Hindlimb muscle (tissue), 1 donor: ENCODE measurements around the gene WDR20. TPM values are rescaled to one million over a fixed set of nuclear protein-coding genes. Genes with fewer than 3 reads are reported as not detected.

Experiments used
- DNase-seq: peaks from one replicate; pipeline ENCODE4 v3.0.0-alpha.2; 2013
- polyA plus RNA-seq: library from polyadenylated mRNA; unstranded; fragments of 120-200 nt; gene quantifications from one replicate; pipeline ENCODE4 v1.2.1, GENCODE V29; 2013; ENCODE audit not compliant: insufficient read length

The WDR20 gene
- polyA plus RNA-seq, 1 donor, result 26.3 TPM

GRCh38 chr14:102201353-102201738, 61.6 kb downstream of the WDR20 start:
- DNase-seq, result no peak

GRCh38 chr14:102201776-102202175, 62.1 kb downstream of the WDR20 start:
- DNase-seq, result no peak

GRCh38 chr14:102202944-102203343, 63.2 kb downstream of the WDR20 start:
- DNase-seq, result no peak

GRCh38 chr14:102203382-102203781, 63.7 kb downstream of the WDR20 start:
- no peak for DNase-seq

- DNase-seq, result no peak
Measured at GRCh38 chr14:102205560-102205959, 65.9 kb downstream of the WDR20 start.

GRCh38 chr14:102206918-102207317, 67.2 kb downstream of the WDR20 start:
- no peak for DNase-seq

- no peak for DNase-seq
Measured at GRCh38 chr14:102207831-102208365, 68.2 kb downstream of the WDR20 start.

- no peak for DNase-seq
Measured at GRCh38 chr14:102208741-102209140, 69.0 kb downstream of the WDR20 start.

- DNase-seq, result no peak
Measured at GRCh38 chr14:102209224-102209966, 69.7 kb downstream of the WDR20 start.

- no peak for DNase-seq
Measured at GRCh38 chr14:102210421-102211042, 70.8 kb downstream of the WDR20 start.

GRCh38 chr14:102211240-102211639, 71.5 kb downstream of the WDR20 start:
- no peak for DNase-seq

- DNase-seq, result no peak
Measured at GRCh38 chr14:102212356-102212755, 72.7 kb downstream of the WDR20 start.

- no peak for DNase-seq
Measured at GRCh38 chr14:102212845-102213244, 73.1 kb downstream of the WDR20 start.

GRCh38 chr14:102213470-102213869, 73.8 kb downstream of the WDR20 start:
- no peak for DNase-seq

- no peak for DNase-seq
Measured at GRCh38 chr14:102213984-102214658, 74.4 kb downstream of the WDR20 start.

- no peak for DNase-seq
Measured at GRCh38 chr14:102215071-102215470, 75.4 kb downstream of the WDR20 start.

- DNase-seq, result no peak
Measured at GRCh38 chr14:102215576-102216250, 76.0 kb downstream of the WDR20 start.

- DNase-seq, result no peak
Measured at GRCh38 chr14:102217399-102217798, 77.7 kb downstream of the WDR20 start.

GRCh38 chr14:102217987-102218421, 78.3 kb downstream of the WDR20 start:
- no peak for DNase-seq

- DNase-seq, result no peak
Measured at GRCh38 chr14:102218688-102219087, 79.0 kb downstream of the WDR20 start.

GRCh38 chr14:102219316-102219715, 79.6 kb downstream of the WDR20 start:
- DNase-seq, result no peak

- DNase-seq, result no peak
Measured at GRCh38 chr14:102220031-102220430, 80.3 kb downstream of the WDR20 start.

- no peak for DNase-seq
Measured at GRCh38 chr14:102221026-102221425, 81.3 kb downstream of the WDR20 start.
